ENCODE results near the gene MSANTD4.
"Not testable (repeated sequence)": the region's sequence is repeated elsewhere in the genome, so short reads cannot be mapped to it uniquely, and the experiment has no call there.

Gene MSANTD4

DNA sequence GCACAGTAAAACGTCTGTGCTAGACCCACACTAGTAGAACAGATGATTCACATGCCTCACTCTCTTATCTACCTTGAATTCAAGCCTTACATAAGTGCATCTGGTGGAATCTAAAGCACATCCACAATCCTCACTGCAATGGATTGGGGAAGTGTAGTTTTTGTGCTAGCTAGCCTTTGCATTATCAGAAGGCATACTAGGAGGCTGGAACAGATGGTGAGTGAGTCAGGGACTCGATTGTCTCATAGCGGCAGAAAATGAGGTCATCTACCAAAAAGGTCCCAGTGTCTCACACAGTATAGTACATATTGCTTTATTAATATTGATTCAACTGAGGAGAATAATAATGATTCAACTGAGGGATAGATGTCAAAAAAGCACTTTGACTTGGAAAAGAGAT is 9.3 kb downstream of the MSANTD4 start:
- DNase-seq, result no peak

DNA sequence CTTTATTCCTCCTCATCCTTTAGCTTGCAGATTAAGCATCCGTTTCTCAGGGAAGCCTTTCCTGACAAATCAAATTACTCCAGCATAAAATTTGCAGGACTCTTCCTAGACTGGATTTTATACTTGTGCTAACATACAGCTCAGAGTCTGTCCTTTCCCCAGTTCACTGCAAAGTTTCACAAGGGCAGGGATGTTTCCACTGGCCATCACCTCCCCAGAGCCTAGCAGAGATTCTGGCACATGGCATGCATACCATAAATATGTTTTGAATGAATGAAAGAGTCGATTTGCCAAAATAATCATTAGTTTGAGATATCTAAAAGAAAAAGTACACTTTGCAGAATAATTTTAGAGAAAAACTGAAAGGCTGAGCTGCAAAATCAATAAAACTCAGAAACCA is 10.6 kb downstream of the MSANTD4 start:
- DNase-seq, result no peak

DNA sequence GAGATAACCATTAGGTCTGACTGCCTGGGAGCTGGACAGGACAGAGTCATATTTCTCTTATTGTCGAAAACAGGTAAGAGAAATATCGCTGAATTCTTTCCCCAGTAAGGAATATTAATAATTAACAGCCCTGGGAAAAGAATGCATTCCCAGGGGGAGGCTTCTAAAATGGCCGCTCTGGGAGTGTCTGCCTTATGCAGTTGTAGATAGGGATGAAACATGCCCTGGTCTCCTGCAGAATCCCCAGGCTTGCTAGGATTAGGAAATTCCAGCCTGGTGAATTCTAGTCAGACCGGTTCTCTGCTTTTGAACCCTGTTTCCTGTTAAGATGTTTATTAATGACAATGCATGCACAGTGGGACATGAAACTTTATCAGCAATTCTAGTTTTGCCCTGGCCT is 18.9 kb downstream of the MSANTD4 start:
- not testable (repeated sequence) for DNase-seq

DNA sequence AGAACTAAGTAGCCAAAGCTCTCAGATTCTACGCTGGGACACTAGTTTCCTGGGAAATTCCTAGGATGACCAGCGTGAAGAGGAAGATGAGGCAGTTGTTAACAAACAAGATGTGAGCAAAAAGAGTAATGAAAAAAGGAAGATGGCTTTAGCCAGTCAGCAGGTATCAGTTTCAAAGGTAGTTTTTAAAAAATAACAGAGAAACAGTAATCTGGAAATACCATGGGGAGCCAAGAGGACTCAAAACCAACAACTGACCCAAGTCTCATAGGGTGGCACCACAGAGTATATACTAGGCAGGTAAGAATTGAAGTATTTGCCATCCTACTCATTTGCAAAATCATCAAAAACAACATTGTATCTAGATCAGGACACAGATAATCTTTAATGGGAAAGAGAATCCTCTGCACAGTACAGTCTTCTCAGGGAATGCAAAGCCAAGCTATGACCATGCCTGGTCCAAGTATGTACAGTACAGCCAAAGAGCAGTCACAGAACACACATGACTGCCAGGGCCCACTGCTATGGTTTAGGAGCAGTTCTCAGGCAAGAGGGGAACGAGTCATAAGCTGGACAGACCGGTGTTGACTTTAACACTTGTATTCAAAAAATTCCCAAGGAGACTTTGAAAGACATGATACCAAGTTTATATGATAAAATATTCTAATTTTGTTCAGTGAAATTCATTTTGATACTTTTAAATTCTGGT is 20.6 kb downstream of the MSANTD4 start:
- DNase-seq, result no peak

DNA sequence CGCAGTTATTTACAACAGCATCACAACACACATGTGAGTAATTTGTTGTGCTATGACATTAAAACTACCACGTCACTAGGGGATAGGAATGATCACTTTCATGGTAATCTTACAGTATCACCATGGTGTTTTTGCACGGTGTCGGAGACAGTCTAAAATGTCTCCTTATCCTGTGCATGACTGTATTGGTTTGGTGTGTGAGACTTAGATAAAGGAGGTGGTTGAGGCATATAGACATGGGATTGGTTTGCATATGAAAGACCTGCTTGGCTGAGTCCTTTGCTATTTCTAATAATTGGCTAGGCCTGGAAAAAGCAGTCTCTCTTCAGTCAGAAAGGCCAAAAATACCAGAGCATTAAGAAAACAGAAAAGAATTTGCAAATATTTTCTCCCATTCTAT is 30.2 kb downstream of the MSANTD4 start:
- no peak for DNase-seq

DNA sequence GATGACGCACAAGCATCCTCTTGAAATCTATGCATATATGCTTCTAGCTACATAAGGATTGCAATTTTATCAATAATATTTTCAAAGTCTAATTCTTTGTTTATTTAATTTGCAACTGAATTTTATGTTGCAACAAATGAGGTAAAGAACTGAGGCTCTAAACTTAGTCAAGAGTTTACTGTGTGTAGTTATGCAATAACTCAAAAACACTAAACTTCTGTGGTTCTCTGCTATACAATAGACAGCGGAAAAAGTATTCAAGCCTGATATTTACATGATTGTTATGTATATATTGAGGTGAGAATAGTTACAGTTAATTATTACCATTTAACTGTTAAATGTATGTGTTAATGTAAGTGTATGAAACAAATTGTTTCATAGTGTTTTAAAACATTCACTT is 32.9 kb downstream of the MSANTD4 start:
- DNase-seq, result no peak

DNA sequence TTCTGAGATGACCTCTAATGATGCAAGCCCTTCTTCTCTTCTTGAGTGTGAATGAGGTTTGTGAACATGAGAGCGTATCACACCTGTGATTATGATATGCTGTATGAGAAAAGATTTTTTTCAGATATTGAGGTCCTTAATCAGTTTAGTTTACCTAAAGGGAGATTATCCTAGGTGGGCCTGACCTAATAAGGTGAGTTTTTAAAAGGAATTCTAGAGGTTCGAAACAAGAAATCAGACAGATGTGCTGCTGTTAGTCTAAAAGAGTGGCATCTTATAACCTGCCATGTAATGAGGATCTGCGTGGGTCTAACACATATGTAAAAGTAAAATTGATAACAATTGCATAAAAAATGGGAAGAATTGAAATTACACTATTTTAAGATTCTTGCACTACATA is 33.8 kb downstream of the MSANTD4 start:
- DNase-seq, result no peak

DNA sequence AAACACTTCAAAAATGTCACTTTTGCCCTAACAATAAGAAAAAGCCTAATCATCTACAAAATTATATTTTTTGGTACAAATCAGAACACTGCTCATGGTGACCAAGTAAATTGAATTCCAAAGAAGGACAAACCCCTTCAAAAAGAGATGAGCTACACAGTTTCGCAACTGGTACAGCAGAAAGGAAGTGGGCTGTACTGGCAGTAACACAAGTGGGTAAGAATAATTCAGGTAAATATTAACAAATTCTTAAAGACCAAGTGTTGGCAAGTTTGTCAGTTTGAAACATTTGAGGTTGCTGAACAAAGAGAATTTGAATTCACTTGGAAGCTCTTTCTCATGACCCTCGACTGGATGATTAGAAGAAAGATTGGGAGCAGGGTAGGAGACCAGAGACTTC is 35.5 kb downstream of the MSANTD4 start:
- DNase-seq, result no peak

DNA sequence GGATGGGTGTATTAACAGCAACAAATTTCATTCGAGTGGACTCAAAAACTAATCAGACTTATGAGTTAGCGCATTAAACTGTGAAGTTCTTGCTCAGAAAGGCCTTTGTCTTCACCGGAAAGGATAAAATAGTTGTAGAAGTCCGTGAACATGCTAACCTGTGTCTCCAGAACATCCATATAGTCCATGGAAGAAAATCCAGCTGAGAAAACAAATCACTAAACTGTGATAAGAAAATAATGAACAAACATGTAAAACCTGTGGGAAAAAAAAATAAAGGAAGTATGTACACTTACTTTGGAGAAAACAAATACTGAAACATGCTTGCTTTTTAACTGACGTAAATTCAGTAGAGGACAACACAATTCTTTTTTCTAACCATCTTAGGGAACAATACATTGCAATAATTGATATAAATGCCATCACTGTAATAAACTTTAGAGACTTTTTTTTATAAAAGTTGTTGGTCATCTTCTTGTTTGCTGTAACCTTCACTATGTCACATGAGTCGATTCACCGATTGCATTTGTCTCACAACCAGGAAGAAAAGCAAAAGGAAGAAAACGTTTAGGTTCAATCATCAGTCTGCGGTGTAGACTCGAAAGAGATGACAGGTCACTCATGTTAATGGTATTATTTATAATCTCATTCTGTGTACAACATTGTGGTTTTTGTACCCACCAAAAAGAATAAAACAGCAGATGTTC is 41.9 kb downstream of the MSANTD4 start:
- no peak for DNase-seq

DNA sequence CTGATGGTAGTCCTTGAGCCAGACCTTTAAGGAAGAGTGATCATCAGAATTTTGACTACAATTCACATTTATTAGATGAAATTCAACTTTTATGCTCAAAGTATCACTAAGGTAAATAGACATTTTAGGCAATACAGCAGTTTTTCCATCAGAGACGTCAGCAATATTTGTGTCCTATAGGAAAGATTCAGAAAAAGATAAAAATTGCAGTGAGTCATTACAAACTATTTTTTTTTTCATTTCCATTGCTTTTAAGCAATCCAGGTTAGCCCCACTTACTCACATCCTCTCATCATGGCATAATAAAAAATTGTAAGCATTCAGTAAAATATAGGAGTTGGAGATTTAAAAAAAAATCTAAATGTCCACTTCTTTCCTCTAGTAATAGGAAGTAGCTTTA is 46.9 kb downstream of the MSANTD4 start:
- DNase-seq, result no peak

DNA sequence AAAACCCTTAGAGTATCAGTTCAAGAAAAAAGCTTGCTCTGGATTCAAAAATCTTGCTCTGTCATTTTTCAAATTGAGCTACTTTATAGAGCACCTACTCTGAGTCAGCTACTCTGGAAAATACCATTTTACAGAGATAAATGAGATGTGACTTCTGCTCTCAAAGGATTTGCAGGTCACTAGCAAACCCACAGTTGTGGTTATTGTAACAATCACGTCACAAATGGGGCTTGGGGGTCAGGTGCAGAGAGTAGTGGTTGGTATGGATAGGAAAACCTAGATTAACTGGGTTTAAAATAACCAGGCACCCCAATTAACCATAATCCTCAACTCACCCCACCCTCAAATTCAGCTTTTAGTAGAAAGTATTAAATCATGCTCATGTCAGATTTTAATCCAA is 52.3 kb downstream of the MSANTD4 start:
- DNase-seq, result no peak

DNA sequence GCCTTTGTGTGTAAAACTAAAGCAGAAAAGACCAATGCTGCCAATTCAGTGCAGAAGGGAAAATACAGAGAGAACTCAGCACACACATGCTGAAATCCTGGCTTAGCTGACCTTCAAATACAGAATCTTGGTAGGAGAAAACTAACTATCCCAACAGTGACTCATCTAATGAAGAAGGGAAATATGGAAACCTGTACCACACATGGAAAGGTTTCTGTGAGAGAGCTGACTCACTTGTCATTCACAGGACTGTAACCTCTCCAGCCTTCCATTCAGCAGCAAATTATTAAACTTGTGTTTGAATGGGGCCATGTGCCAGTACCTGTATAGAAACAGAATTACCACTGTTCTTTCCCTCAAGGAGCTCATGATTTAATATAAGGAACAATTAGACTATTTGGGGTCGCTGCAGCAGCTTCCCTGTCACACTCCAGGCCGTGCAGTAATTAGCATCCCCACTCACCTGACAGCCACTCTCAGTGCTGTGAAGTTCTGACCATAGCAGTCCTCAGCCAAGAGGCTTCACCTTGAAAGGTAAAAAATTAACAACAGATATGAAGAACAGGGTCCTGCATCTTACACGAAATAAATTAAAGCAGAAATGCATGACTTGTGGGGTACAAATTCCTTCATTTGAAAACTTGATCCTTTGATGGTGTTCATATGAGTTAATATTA is 53.9 kb downstream of the MSANTD4 start:
- DNase-seq, result no peak

DNA sequence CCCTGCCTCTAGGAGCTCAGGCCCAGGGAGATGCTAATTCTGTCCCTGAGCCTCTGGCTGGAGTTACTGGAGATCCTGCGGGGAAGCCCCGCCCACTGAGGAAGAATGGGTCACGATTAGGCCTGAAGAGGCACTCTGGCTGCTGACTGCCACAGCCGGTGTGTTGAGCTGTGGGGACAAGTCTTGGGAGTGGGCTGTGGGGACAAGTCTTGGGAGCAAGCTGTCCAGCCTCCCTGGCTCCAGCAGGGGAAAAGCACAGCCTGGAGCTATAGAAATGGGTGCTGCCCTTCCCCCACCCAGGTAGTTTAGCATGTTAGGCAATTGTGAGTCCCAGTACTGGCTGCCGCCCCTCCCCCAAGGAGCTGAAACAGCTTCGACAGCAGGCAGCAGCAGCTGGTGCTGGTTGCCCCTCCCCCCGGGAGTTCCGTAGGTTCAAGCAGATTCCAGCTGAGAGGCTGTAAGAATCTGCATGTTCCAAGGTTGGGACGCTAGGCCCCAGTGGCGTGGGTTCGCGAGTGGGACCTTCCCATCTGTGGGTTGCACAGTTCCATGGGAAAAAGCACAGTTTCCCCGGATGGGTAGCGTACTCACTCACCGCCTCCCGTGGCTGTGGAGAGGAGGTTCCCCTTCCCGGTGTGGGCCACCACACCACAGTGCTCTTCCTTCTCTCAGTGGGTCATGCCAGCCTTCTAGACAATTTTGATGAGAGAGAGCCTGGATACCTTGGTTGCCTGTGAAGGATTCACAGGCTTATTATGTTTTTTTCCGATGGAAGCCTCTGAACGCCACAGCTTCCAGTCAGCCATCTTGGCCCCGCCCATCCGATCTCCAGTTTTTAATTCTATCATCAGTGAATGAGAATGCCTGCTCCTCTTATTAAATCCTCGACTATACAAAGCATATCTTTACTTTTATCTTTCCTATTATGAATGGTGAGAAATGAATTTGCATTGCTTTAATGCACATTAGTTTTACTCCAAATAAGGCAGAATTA is 61.5 kb downstream of the MSANTD4 start:
- peak; percentile 71 to 86 (median 76) for DNase-seq
